Measurements from ENCODE around the gene DNASE1L3. TPM values are rescaled to one million over a fixed set of nuclear protein-coding genes. Genes with fewer than 3 reads are reported as not detected.
A peak's percentile ranks its signal among the peaks of the same experiment; 100 is the strongest.

The DNASE1L3 gene
- total RNA-seq, 1 experiment from 2014 or later, result 0.27 TPM

- peaks cover 3% of the 10 kb centered on the region for H3K36me3 ChIP-seq (ENCODE audit: control insufficient read depth, insufficient read depth, low read length)
- TF ChIP-seq, protein P1, sequence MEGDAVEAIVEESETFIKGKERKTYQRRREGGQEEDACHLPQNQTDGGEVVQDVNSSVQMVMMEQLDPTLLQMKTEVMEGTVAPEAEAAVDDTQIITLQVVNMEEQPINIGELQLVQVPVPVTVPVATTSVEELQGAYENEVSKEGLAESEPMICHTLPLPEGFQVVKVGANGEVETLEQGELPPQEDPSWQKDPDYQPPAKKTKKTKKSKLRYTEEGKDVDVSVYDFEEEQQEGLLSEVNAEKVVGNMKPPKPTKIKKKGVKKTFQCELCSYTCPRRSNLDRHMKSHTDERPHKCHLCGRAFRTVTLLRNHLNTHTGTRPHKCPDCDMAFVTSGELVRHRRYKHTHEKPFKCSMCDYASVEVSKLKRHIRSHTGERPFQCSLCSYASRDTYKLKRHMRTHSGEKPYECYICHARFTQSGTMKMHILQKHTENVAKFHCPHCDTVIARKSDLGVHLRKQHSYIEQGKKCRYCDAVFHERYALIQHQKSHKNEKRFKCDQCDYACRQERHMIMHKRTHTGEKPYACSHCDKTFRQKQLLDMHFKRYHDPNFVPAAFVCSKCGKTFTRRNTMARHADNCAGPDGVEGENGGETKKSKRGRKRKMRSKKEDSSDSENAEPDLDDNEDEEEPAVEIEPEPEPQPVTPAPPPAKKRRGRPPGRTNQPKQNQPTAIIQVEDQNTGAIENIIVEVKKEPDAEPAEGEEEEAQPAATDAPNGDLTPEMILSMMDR (IDR thresholded peaks at IDR 0.05; ENCODE audit: insufficient read depth in 1 of 2, low read depth in 1 of 2, low read length in 1 of 2, severe bottlenecking in 1 of 2, unreplicated experiment in 1 of 2), result no peak
- no peak overlapping the region for H3K4me3 ChIP-seq (ENCODE audit: low read depth, low read length)
- H3K4me1 ChIP-seq, result peaks cover 38% of the 10 kb centered on the region
- Mint-ChIP-seq H3K4me3 (ENCODE audit: unreplicated experiment) (peak overlapping the region; percentile 48), H3K27me3 (ENCODE audit: insufficient read depth, unreplicated experiment) (no peaks in the 10 kb centered on the region), H3K27ac (ENCODE audit: unreplicated experiment) (peak overlapping the region; percentile 94), H3K4me1 (ENCODE audit: low read depth, unreplicated experiment) (peaks cover 50% of the 10 kb centered on the region), H3K36me3 (ENCODE audit: insufficient read depth, unreplicated experiment) (peaks cover 100% of the 10 kb centered on the region), H3K9me3 (ENCODE audit: unreplicated experiment) (no peaks in the 10 kb centered on the region)
- CTCF ChIA-PET, result no interaction called here
- H3K27me3 ChIP-seq (replicated peaks; ENCODE audit: control insufficient read depth, insufficient read depth, low read length), result no peaks in the 10 kb centered on the region
- no peaks in the 10 kb centered on the region for H3K9me3 ChIP-seq
- POLR2A ChIA-PET, result no interaction called here
- intact Hi-C loops (cut with micrococcal nuclease; ENCODE audit: unreplicated experiment), result no loop called here
- DNase-seq, result no peak
- BruUV-seq (replicated peaks), result no TSS peak
These were observed 37.6 kb downstream of the DNASE1L3 start for GRCh38 chr3:58173029-58173668.

DNA sequence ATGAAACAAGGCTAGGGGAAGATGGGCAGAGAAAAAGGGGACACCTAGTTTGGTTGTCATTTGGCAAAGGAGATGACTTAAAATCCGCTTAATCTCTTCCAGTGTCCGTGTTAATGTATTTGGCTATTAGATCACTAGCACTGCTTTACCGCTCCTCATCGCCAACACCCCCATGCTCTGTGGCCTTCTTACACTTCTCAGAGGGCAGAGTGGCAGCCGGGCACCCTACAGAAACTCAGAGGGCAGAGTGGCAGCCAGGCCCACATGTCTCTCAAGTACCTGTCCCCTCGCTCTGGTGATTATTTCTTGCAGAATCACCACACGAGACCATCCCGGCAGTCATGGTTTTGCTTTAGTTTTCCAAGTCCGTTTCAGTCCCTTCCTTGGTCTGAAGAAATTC is 39.6 kb downstream of the DNASE1L3 start:
- CTCF ChIA-PET, result interaction anchor here (0.9 kb wide), 1 partner anchor 163 kb away, joined by 3 read pairs; no protein-coding TSS in a partner anchor
- no TSS peak for BruUV-seq (replicated peaks)
- Mint-ChIP-seq H3K9me3 (ENCODE audit: unreplicated experiment) (no peaks in the 10 kb centered on the region), H3K27me3 (ENCODE audit: insufficient read depth, unreplicated experiment) (no peaks in the 10 kb centered on the region), H3K4me1 (ENCODE audit: low read depth, unreplicated experiment) (peaks cover 48% of the 10 kb centered on the region), H3K36me3 (ENCODE audit: insufficient read depth, unreplicated experiment) (peaks cover 98% of the 10 kb centered on the region), H3K4me3 (ENCODE audit: unreplicated experiment) (no peak overlapping the region), H3K27ac (ENCODE audit: unreplicated experiment) (peak overlapping the region; percentile 16)
- Histone ChIP-seq H3K27me3 (replicated peaks; ENCODE audit: control insufficient read depth, insufficient read depth, low read length) (no peaks in the 10 kb centered on the region), H3K36me3 (ENCODE audit: control insufficient read depth, insufficient read depth, low read length) (peaks cover 9% of the 10 kb centered on the region), H3K4me1 (peaks cover 48% of the 10 kb centered on the region), H3K9me3 (no peaks in the 10 kb centered on the region), H3K4me3 (ENCODE audit: low read depth, low read length) (no peak overlapping the region)
- intact Hi-C loops (cut with micrococcal nuclease; ENCODE audit: unreplicated experiment), result no loop called here
- no peak for DNase-seq
- TF ChIP-seq, protein P1 (IDR thresholded peaks at IDR 0.05; ENCODE audit: insufficient read depth in 1 of 2, low read depth in 1 of 2, low read length in 1 of 2, severe bottlenecking in 1 of 2, unreplicated experiment in 1 of 2), result no peak
- POLR2A ChIA-PET, result no interaction called here

DNA sequence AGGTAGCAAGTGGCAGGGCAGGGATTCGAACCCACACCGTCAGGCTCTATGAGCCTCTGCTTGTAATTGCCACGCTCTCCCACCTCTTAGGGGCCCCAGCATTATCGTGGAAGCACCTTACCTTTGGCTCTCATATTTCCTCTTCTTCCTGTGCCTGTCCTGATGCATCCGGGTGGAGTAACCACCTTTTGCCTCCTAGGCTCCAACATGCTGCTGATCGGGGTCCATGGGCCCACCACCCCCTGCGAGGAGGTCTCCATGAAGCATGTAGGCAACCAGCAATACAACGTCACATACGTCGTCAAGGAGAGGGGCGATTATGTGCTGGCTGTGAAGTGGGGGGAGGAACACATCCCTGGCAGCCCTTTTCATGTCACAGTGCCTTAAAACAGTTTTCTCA is 40.4 kb downstream of the DNASE1L3 start:
- H3K4me3 Mint-ChIP-seq (ENCODE audit: unreplicated experiment), result no peak overlapping the region
- Histone ChIP-seq H3K9me3 (no peaks in the 10 kb centered on the region), H3K4me3 (ENCODE audit: low read depth, low read length) (no peak overlapping the region), H3K36me3 (ENCODE audit: control insufficient read depth, insufficient read depth, low read length) (peaks cover 9% of the 10 kb centered on the region), H3K27me3 (replicated peaks; ENCODE audit: control insufficient read depth, insufficient read depth, low read length) (no peaks in the 10 kb centered on the region), H3K4me1 (peaks cover 48% of the 10 kb centered on the region)
- no peaks in the 10 kb centered on the region for H3K27me3 Mint-ChIP-seq (ENCODE audit: insufficient read depth, unreplicated experiment)
- TF ChIP-seq, protein P1 (IDR thresholded peaks at IDR 0.05; ENCODE audit: insufficient read depth in 1 of 2, low read depth in 1 of 2, low read length in 1 of 2, severe bottlenecking in 1 of 2, unreplicated experiment in 1 of 2), result no peak
- POLR2A ChIA-PET, result no interaction called here
- no peak for DNase-seq
- H3K9me3 Mint-ChIP-seq (ENCODE audit: unreplicated experiment), result no peaks in the 10 kb centered on the region
- CTCF ChIA-PET, result no interaction called here
- BruUV-seq (replicated peaks), result no TSS peak
- H3K4me1 Mint-ChIP-seq (ENCODE audit: low read depth, unreplicated experiment), result peaks cover 50% of the 10 kb centered on the region
- peak overlapping the region; percentile 16 for H3K27ac Mint-ChIP-seq (ENCODE audit: unreplicated experiment)
- intact Hi-C loops (cut with micrococcal nuclease; ENCODE audit: unreplicated experiment), result no loop called here
- peaks cover 98% of the 10 kb centered on the region for H3K36me3 Mint-ChIP-seq (ENCODE audit: insufficient read depth, unreplicated experiment)
